Common myeloid progenitor, CD34-positive (primary cell): ENCODE data around the gene IGFN1.
A peak's percentile ranks its signal among the peaks of the same experiment; 100 is the strongest.

Experiments used
- CTCF ChIA-PET: fragments of 350-600 bp; sonication (Branson Sonifier 250); formaldehyde crosslinking; loops from one replicate; lab custom pipeline; 2021; ENCODE audit warnings: antibody characterized with exemption; lab: Charles Lee
- POLR2A ChIA-PET: fragments of 350-600 bp; sonication (Branson Sonifier 250); formaldehyde crosslinking; loops from one replicate; lab custom pipeline; 2021; ENCODE audit warnings: antibody characterized with exemption; lab: Charles Lee
- DNase-seq, 3 donors: peaks; one replicate each; pipeline versions ENCODE4 v3.0.0 to v3.0.0-alpha.2; 2013
- H3K27ac ChIP-seq, 2 experiments: 1 replicate in 1 of 2; 2 replicates in 1 of 2; pipeline ENCODE4 v1.7.0; 2013; ENCODE audit warnings: inconsistent platforms in 2 of 2, low read length in 2 of 2, mild to moderate bottlenecking in 2 of 2, low read depth in 1 of 2, moderate library complexity in 1 of 2; ENCODE audit not compliant: severe bottlenecking in 2 of 2, insufficient read depth in 1 of 2, poor library complexity in 1 of 2
- H3K27me3 ChIP-seq, 5 experiments: replicated peaks in 2 of 5; 1 replicate in 3 of 5; 2 replicates in 2 of 5; pipeline versions ENCODE4 v1.6.1 to v1.7.0; 2013; ENCODE audit warnings: low read length in 4 of 5, mild to moderate bottlenecking in 2 of 5, moderate library complexity in 2 of 5, inconsistent platforms in 1 of 5; ENCODE audit not compliant: insufficient read depth in 5 of 5, control insufficient read depth in 4 of 5
- H3K36me3 ChIP-seq, 4 experiments: 1 replicate in 2 of 4; 2 replicates in 2 of 4; pipeline versions ENCODE4 v1.6.1 to v1.7.0; 2013; ENCODE audit warnings: low read length in 3 of 4, control low read depth in 1 of 4, mild to moderate bottlenecking in 1 of 4; ENCODE audit not compliant: control insufficient read depth in 4 of 4, insufficient read depth in 4 of 4
- H3K4me1 ChIP-seq, 4 experiments: 1 replicate in 3 of 4; 2 replicates in 1 of 4; pipeline versions ENCODE4 v1.6.1 to v1.7.1; 2013; ENCODE audit warnings: low read length in 3 of 4, mild to moderate bottlenecking in 3 of 4, control low read depth in 1 of 4, inconsistent platforms in 1 of 4, moderate library complexity in 1 of 4; ENCODE audit not compliant: control insufficient read depth in 4 of 4, insufficient read depth in 4 of 4; ENCODE audit errors: control extremely low read depth in 1 of 4
- H3K4me3 ChIP-seq, 7 experiments: 1 replicate in 4 of 7; 2 replicates in 3 of 7; pipeline versions ENCODE4 v1.5.1 to v1.7.0; 2013; ENCODE audit warnings: mild to moderate bottlenecking in 7 of 7, low read length in 6 of 7, moderate library complexity in 6 of 7, inconsistent platforms in 2 of 7, low read depth in 2 of 7, control low read depth in 1 of 7; ENCODE audit not compliant: insufficient read depth in 4 of 7, control insufficient read depth in 1 of 7; ENCODE audit errors: extremely low read depth in 1 of 7
- H3K9me3 ChIP-seq, 5 experiments: 1 replicate in 4 of 5; 2 replicates in 1 of 5; pipeline versions ENCODE4 v1.6.1 to v1.7.1; 2013; ENCODE audit warnings: low read length in 4 of 5, mild to moderate bottlenecking in 2 of 5, inconsistent platforms in 1 of 5, low read depth in 1 of 5, moderate library complexity in 1 of 5; ENCODE audit not compliant: control insufficient read depth in 4 of 5, insufficient read depth in 2 of 5; ENCODE audit errors: control extremely low read depth in 1 of 5
- WGBS: methylation state at CpG from one replicate; pipeline ENCODE4 v1.1.5; 2013; ENCODE audit not compliant: insufficient coverage; 5-methylcytosine and 5-hydroxymethylcytosine counted together

The IGFN1 gene

DNA sequence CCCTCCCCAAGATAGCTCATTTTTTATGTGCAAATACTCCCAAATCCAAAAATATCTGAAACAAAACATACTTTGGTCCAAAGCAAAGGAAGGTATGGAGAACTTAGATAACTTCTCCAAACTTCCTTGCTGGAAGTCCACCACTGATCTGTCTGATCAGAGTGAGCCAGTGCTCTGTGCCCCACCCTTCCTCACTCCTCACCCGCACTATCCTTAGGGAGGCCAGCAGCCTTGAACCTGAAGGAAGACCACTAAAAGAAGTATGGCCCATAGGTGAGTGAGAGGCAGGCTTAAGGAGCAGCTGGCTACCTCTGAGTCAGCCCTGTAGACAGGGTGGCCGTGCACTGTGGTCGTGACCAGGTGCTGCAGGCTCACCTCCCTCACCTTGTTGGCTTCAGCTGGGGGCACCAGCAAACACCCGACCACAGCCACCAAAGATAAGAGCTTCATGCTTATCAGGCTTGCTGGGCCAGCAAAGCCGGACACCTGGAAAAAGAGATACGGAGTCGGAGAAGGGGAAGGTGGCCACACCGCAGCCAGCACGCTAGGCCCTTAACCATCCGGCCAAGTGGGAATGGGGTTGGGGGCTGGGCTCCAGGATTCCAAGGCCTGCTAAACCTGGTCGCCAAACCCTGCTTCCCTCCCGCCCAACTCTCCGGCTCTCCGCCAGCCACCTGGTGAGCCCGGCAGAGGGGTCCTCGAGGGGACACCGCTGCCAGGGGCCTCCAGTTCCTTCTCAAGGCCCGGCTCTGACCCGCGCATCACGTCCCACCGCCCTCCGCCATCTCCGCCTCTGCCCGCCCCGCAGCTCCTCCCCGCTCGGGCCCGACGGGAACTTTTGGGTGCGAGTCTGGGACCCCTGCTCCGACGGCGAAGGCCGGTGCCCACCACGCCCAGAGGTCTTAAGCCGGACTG lies 36.9 kb upstream of the IGFN1 start:
- Histone ChIP-seq H3K36me3 (peaks cover 5 to 28% (median 21%) of the 10 kb centered on the region in 4 experiments), H3K27ac (peak overlapping the region in 1 of 2 experiments; percentile 85), H3K4me3 (peak overlapping the region; percentile 67 to 89 (median 80)), H3K4me1 (peaks cover 4 to 18% (median 12%) of the 10 kb centered on the region in 4 experiments), H3K27me3 (no peaks in the 10 kb centered on the region), H3K9me3 (no peaks in the 10 kb centered on the region)
- DNase-seq = peak; percentile 29 to 77 (median 60)
- 0% methylated on average over 13 of the region's 37 CpGs for WGBS
- CTCF ChIA-PET = interaction anchor here (0.9 to 13.0 kb wide), 6 partner anchors 15 to 34 kb away, joined by 3 to 89 read pairs (median 3); no protein-coding TSS in a partner anchor
- POLR2A ChIA-PET = no interaction called here

DNA sequence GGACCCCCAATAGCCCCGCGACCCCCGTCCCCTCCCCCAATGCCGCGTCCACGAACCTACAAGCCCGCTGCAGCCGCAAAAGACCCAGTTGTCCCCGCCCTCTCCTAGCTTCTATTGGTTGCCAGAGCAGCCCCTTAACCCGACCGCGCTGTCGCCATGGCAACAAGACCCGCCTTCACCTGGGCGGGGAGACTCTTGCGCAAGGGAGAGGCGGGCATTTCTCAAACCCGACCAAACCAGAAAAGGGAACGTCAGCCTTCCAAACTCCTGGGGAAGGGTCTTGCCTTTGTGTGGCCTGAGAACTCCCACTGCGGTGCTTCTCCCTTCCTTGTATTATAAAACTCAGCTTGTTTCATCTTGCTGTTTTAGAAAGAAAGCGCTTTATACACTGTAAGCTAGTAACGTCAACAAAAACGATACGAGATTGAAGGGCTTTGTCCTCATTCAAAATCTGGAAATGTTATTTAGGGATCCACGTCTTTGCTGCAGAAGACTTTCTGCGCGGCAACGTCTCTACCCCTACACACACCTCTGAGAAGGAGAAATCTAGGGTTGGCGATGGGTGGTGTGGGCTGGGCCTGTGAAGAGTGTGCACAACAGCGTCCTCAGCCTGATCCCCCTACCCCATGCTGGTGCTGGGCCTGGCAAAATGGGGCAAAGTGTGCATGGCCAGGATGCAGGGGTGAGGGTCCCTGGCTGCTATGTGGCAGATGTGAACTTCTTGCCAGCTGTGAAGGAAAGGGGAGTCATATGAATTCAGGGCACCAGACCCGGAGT lies 36.0 kb upstream of the IGFN1 start, which contains the start of gene TMEM9:
TSS of gene TMEM9 (minus strand) at position 86 of the 777 bp plus-strand sequence. CDS start 551 bp downstream, outside the sequence.
- Histone ChIP-seq H3K27me3 (no peaks in the 10 kb centered on the region), H3K36me3 (peaks cover 4 to 24% (median 16%) of the 10 kb centered on the region in 4 experiments), H3K4me1 (peaks cover 4 to 18% (median 12%) of the 10 kb centered on the region in 4 experiments), H3K4me3 (peak within 1 kb of the TSS; percentile 67 to 89 (median 80)), H3K9me3 (no peaks in the 10 kb centered on the region), H3K27ac (peak within 1 kb of the TSS in 1 of 2 experiments; percentile 85)
- DNase-seq = peak; percentile 94 to 98 (median 96)
- ChIA-PET POLR2A (interaction anchor here (0.6 kb wide), 1 partner anchor 11 kb away, joined by 3 read pairs; no protein-coding TSS in a partner anchor), CTCF (interaction anchor here (1.1 to 13.0 kb wide), 4 partner anchors 14 to 35 kb away, joined by 3 to 89 read pairs (median 4); no protein-coding TSS in a partner anchor)
- WGBS = 10% methylated on average over 14 of the region's 31 CpGs

DNA sequence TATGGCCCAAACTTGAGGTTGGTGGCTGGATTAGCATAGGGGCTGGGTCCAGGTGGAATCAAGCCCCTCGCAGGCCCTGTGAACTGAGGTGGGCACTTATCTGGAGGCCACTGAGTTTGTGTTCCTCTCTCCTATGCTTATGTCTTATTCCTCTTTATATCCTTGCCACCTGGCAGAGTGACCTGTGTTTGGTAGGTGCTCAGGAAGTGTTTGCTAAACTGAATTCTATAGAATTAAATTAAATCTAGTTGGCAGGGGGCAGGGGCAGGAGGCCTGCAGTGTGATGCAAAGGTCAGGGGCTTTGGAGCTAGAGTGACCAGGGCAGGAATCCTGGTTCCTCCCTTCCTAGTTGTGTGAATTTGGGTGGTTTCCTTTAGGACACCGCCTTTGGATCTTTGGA lies 35.3 kb upstream of the IGFN1 start:
- CTCF ChIA-PET = interaction anchor here (1.7 to 13.0 kb wide), 2 partner anchors 13 to 29 kb away, joined by 6 to 89 read pairs; no protein-coding TSS in a partner anchor
- POLR2A ChIA-PET = interaction anchor here (0.6 kb wide), 1 partner anchor 68 kb away, joined by 3 read pairs; no protein-coding TSS in a partner anchor

DNA sequence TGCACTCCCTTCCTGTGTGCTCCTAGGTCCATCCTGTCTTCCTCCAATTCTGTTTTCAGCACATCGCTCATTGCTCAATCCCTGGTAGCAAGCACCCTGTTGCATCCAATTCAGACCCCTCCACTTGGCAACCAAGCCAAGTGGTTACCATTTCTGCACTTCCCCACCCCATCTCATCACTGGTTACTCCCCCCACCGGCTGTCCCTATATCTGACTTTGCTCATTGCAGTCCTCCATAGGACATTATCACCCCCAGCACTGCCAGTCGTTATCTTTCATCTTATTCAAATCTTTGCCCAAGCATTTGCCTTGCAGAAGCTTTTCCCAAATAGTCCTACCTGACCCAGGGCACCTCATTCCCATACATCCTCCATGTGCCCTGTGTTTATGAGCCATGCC lies 34.3 kb upstream of the IGFN1 start:
- Histone ChIP-seq H3K27me3 (no peaks in the 10 kb centered on the region), H3K27ac (no peak overlapping the region), H3K4me1 (peaks cover 4 to 18% (median 12%) of the 10 kb centered on the region in 4 experiments), H3K4me3 (no peak overlapping the region), H3K36me3 (peaks cover 1 to 8% (median 7%) of the 10 kb centered on the region in 4 experiments), H3K9me3 (no peaks in the 10 kb centered on the region)
- ChIA-PET POLR2A (no interaction called here), CTCF (interaction anchor here (1.8 to 13.0 kb wide), 2 partner anchors 9 to 12 kb away, joined by 4 to 89 read pairs; no protein-coding TSS in a partner anchor)
- 92% methylated on average over 3 of the region's 3 CpGs for WGBS
- no peak for DNase-seq

More for the DNA sequence above, 35.3 kb upstream of the IGFN1 start:
- H3K27ac ChIP-seq = no peak overlapping the region
- WGBS = no CpG with 5 or more reads among the region's 2 CpGs
- peaks cover 3 to 18% (median 10%) of the 10 kb centered on the region in 4 experiments for H3K36me3 ChIP-seq
- peaks cover 4 to 18% (median 12%) of the 10 kb centered on the region in 4 experiments for H3K4me1 ChIP-seq
- H3K4me3 ChIP-seq = no peak overlapping the region
- DNase-seq = no peak
- H3K27me3 ChIP-seq = no peaks in the 10 kb centered on the region
- H3K9me3 ChIP-seq = no peaks in the 10 kb centered on the region

DNA sequence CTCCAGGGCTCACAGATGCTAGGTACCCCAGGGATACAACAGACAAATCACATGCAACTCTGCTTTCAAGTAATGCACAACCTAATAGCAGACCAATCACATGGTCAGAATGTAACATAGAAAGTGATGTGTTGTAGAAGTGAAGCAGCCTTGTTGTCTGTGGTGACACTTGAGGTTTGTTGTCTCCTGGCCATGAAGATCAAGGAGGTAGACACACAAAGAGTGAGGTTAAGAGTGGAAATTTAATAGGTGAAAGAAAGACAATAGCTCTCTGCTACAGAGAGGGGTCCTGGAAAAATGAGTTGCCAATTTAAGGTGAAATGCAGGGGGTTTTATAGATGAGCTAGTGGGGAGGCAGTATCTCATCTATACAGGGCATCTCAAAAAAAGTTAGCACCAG lies 33.8 kb upstream of the IGFN1 start:
- peak in 2 of 3 donors; percentile 6 to 8 for DNase-seq
- Histone ChIP-seq H3K27me3 (no peaks in the 10 kb centered on the region), H3K4me3 (no peak overlapping the region), H3K36me3 (peaks cover 0 to 3% (median 2%) of the 10 kb centered on the region in 4 experiments), H3K4me1 (peaks cover 4 to 18% (median 12%) of the 10 kb centered on the region in 4 experiments), H3K27ac (no peak overlapping the region), H3K9me3 (no peaks in the 10 kb centered on the region)
- POLR2A ChIA-PET = no interaction called here
- CTCF ChIA-PET = interaction anchor here (1.8 to 13.0 kb wide), 2 partner anchors 9 to 12 kb away, joined by 4 to 89 read pairs; no protein-coding TSS in a partner anchor

DNA sequence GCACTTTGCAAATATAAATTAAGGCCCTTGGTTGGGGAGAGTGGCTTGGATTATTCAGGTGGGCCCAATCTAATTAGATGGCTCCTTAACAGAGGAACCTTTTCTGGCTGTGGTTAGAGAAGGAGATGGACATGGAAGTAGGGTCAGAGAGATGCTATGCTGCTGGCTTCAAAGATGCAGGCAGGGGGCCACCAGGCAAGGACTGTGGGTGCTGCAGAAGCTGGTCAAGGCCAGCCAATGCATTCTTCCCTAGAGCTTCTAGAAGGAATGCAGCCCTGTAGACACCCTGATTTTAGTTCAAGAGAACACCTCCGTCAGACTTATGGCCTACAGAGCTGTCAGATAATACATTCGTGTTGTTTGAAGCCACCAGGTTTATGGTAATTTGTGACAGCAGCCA lies 32.7 kb upstream of the IGFN1 start:
- no peaks in the 10 kb centered on the region for H3K9me3 ChIP-seq
- no peak for DNase-seq
- H3K27me3 ChIP-seq = no peaks in the 10 kb centered on the region
- peaks cover 4 to 15% (median 12%) of the 10 kb centered on the region in 4 experiments for H3K4me1 ChIP-seq
- no peak overlapping the region for H3K4me3 ChIP-seq
- no peaks in the 10 kb centered on the region for H3K36me3 ChIP-seq
- H3K27ac ChIP-seq = no peak overlapping the region
- WGBS = 100% methylated on average over 1 of the region's 2 CpGs
- ChIA-PET POLR2A (no interaction called here), CTCF (interaction anchor here (0.6 to 13.0 kb wide), 4 partner anchors 8 to 16 kb away, joined by 3 to 89 read pairs (median 10); no protein-coding TSS in a partner anchor)
